ENCODE measurements around the gene IRF4. TPM values are rescaled to one million over a fixed set of nuclear protein-coding genes. Genes with fewer than 3 reads are reported as not detected.

IRF4 gene
- total RNA-seq: 100 to 1,000 TPM; 500 to 504 TPM

- peaks cover 4% of the 10 kb centered on the region for H3K27me3 Mint-ChIP-seq (ENCODE audit: low read depth)
- peak within 1 kb of the TSS; percentile 93 for H3K4me3 Mint-ChIP-seq
- peak; percentile 70 for DNase-seq
- peaks cover 45% of the 10 kb centered on the region for H3K36me3 Mint-ChIP-seq (ENCODE audit: low read depth)
- intact Hi-C loops (cut with micrococcal nuclease): loop anchor here (1.0 to 10.0 kb wide), 7 partner anchors 12 to 989 kb away; partner anchors contain the start of gene FOXQ1
- H3K9me3 Mint-ChIP-seq: no peaks in the 10 kb centered on the region
- peak within 1 kb of the TSS; percentile 95 for H3K27ac Mint-ChIP-seq
- CTCF ChIA-PET: interaction anchor here (0.8 to 4.5 kb wide), 12 partner anchors 11 to 203 kb away, joined by 3 to 20 read pairs (median 4); no protein-coding TSS in a partner anchor
- peaks cover 44% of the 10 kb centered on the region for H3K4me1 Mint-ChIP-seq (ENCODE audit: low read depth)
Measured at GRCh38 chr6:391559-392440, at the start of gene IRF4. IRF4 (plus strand) TSS chr6:391752; CDS start chr6:393153, 1,401 bp downstream.

DNA sequence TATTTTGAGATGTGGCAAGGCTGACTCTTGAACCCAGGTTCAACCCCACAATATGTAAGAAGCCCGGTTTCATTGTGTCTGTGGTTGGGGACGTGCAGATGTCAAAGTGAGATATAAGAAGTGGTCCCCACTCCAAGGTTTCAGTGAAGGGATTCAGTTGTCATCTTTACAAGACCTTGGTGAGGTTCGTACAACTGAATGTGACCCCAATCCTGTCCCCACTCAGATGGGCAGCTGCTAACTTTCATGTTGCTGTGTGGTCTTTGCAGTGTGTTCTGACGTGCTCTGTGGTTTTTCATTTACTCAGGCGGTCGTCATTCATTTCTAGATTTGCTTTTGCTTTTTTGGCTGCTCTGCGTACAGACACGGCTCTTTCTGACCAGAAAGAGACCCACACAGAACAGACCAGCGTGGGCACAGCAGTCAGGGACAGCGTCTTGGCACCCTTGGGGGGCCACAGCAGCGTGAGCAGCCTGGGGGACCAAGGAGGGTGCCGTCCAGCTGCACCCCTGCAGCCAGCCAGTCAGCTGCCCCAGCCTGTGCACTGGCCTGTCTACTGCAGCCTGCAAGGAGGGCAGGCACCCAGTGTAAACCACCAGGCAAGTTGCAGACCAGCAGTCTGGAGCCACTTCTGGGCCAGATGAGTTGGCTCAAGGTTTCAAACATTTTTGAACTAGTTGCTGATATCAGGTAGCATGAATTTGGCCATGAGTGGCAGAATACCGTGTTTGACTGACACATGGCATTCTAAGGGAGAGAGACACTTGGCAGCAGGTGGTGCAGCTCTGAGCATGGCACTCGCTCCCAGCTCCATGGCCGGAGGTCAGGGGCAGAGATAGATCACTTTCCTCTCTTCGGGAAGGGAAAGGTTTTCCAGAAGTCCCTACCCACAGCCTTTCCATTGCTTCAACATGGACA, 49.4 kb upstream of the IRF4 start:
- peaks cover 5% of the 10 kb centered on the region for H3K36me3 Mint-ChIP-seq (ENCODE audit: low read depth)
- intact Hi-C loops (cut with micrococcal nuclease): no loop called here
- peaks cover 30% of the 10 kb centered on the region for H3K4me1 Mint-ChIP-seq (ENCODE audit: low read depth)
- no peak overlapping the region for H3K4me3 Mint-ChIP-seq
- CTCF ChIA-PET: no interaction called here
- no peaks in the 10 kb centered on the region for H3K27me3 Mint-ChIP-seq (ENCODE audit: low read depth)
- H3K27ac Mint-ChIP-seq: no peak overlapping the region
- DNase-seq: no peak
- H3K9me3 Mint-ChIP-seq: no peaks in the 10 kb centered on the region

GRCh38 chr6:342832-343179, 48.7 kb upstream of the IRF4 start:
- DNase-seq: no peak
- H3K27ac Mint-ChIP-seq: no peak overlapping the region
- peaks cover 23% of the 10 kb centered on the region for H3K4me1 Mint-ChIP-seq (ENCODE audit: low read depth)
- H3K27me3 Mint-ChIP-seq (ENCODE audit: low read depth): no peaks in the 10 kb centered on the region
- peaks cover 5% of the 10 kb centered on the region for H3K36me3 Mint-ChIP-seq (ENCODE audit: low read depth)
- H3K4me3 Mint-ChIP-seq: no peak overlapping the region
- intact Hi-C loops (cut with micrococcal nuclease): no loop called here
- no peaks in the 10 kb centered on the region for H3K9me3 Mint-ChIP-seq
- CTCF ChIA-PET: no interaction called here

DNA sequence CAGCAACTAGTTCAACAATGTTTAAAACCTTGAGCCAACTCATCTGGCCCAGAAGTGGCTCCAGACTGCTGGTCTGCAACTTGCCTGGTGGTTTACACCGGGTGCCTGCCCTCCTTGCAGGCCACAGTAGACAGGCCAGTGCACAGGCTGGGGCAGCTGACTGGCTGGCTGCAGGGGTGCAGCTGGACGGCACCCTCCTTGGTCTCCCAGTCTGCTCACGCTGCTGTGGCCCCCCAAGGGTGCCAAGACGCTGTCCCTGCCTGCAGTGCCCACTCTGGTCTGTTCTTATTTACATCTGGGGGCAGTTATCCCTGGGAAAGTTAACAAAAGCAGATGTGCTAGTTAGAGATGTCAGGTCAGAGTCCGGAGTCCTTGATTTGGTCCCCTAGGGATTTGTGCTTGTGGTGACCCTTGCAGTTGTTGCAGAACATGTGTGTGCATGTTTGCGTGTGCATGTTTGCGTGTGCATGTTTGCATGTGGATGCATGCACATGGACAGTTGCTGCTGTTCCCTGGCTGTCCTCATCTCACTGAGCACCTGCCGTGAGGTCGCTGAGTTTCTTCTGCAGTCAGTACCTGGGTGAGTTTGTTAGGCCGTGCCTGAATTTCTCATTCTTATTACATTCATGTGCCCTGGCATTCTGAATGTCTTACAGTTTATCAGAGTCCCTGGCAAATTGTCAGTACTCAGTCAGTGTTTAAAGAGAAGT, 48.2 kb upstream of the IRF4 start:
- Mint-ChIP-seq H3K36me3 (ENCODE audit: low read depth) (peaks cover 6% of the 10 kb centered on the region), H3K9me3 (no peaks in the 10 kb centered on the region), H3K4me3 (no peak overlapping the region), H3K27me3 (ENCODE audit: low read depth) (no peaks in the 10 kb centered on the region), H3K4me1 (ENCODE audit: low read depth) (peaks cover 19% of the 10 kb centered on the region), H3K27ac (no peak overlapping the region)
- CTCF ChIA-PET: no interaction called here
- DNase-seq: no peak
- intact Hi-C loops (cut with micrococcal nuclease): no loop called here

GRCh38 chr6:343960-344815, 47.4 kb upstream of the IRF4 start:
- Mint-ChIP-seq H3K9me3 (no peaks in the 10 kb centered on the region), H3K4me1 (ENCODE audit: low read depth) (peaks cover 11% of the 10 kb centered on the region), H3K27ac (no peak overlapping the region), H3K36me3 (ENCODE audit: low read depth) (peaks cover 9% of the 10 kb centered on the region), H3K27me3 (ENCODE audit: low read depth) (no peaks in the 10 kb centered on the region), H3K4me3 (no peak overlapping the region)
- CTCF ChIA-PET: interaction anchor here (0.9 kb wide), 1 partner anchor 20 kb away, joined by 3 read pairs; no protein-coding TSS in a partner anchor
- no peak for DNase-seq
- intact Hi-C loops (cut with micrococcal nuclease): no loop called here

DNA sequence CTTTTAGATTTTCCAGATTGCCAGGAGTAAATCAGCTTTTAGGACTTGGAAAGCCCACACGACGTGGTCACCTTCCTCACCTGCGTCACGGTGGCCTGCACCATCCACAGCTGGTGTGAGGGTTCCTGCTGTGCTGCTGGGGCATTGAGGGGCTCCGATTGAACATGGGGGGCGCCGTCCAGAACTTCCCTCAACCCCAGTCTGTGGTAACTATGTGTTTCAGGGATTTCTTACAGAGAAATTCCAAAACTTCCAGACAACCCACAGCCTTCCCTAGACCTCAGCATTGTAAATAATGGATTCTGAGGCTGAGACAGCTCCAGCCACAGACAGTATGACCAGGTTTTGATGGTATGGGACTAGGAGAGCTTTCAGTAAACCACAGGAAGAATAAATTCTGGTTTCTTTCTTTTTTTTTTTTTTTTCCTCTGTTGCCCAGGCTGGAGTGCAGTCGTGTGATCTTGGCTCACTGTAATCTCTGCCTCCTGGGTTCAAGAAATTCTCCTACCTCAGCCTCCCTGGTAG, 46.7 kb upstream of the IRF4 start:
- CTCF ChIA-PET: interaction anchor here (0.6 to 0.9 kb wide), 2 partner anchors 21 to 168 kb away, joined by 3 read pairs; no protein-coding TSS in a partner anchor
- intact Hi-C loops (cut with micrococcal nuclease): no loop called here
- Mint-ChIP-seq H3K4me3 (no peak overlapping the region), H3K27ac (no peak overlapping the region), H3K36me3 (ENCODE audit: low read depth) (peaks cover 9% of the 10 kb centered on the region), H3K27me3 (ENCODE audit: low read depth) (no peaks in the 10 kb centered on the region), H3K9me3 (no peaks in the 10 kb centered on the region), H3K4me1 (ENCODE audit: low read depth) (peaks cover 4% of the 10 kb centered on the region)
- DNase-seq: no peak

GRCh38 chr6:345747-346385, 45.7 kb upstream of the IRF4 start:
- Mint-ChIP-seq H3K36me3 (ENCODE audit: low read depth) (peaks cover 5% of the 10 kb centered on the region), H3K4me1 (ENCODE audit: low read depth) (no peaks in the 10 kb centered on the region), H3K27me3 (ENCODE audit: low read depth) (no peaks in the 10 kb centered on the region), H3K9me3 (no peaks in the 10 kb centered on the region), H3K4me3 (no peak overlapping the region), H3K27ac (no peak overlapping the region)
- DNase-seq: no peak
- CTCF ChIA-PET: no interaction called here
- intact Hi-C loops (cut with micrococcal nuclease): no loop called here

GRCh38 chr6:346386-347030, 45.0 kb upstream of the IRF4 start:
- H3K27me3 Mint-ChIP-seq (ENCODE audit: low read depth): no peaks in the 10 kb centered on the region
- H3K4me3 Mint-ChIP-seq: no peak overlapping the region
- H3K27ac Mint-ChIP-seq: no peak overlapping the region
- no peaks in the 10 kb centered on the region for H3K9me3 Mint-ChIP-seq
- peaks cover 5% of the 10 kb centered on the region for H3K36me3 Mint-ChIP-seq (ENCODE audit: low read depth)
- intact Hi-C loops (cut with micrococcal nuclease): no loop called here
- DNase-seq: no peak
- H3K4me1 Mint-ChIP-seq (ENCODE audit: low read depth): no peaks in the 10 kb centered on the region
- CTCF ChIA-PET: no interaction called here

- Mint-ChIP-seq H3K4me1 (ENCODE audit: low read depth) (no peaks in the 10 kb centered on the region), H3K9me3 (no peaks in the 10 kb centered on the region), H3K36me3 (ENCODE audit: low read depth) (peaks cover 5% of the 10 kb centered on the region), H3K4me3 (no peak overlapping the region), H3K27ac (no peak overlapping the region), H3K27me3 (ENCODE audit: low read depth) (no peaks in the 10 kb centered on the region)
- no peak for DNase-seq
- CTCF ChIA-PET: no interaction called here
- intact Hi-C loops (cut with micrococcal nuclease): no loop called here
Measured at GRCh38 chr6:347232-347631, 44.3 kb upstream of the IRF4 start.

DNA sequence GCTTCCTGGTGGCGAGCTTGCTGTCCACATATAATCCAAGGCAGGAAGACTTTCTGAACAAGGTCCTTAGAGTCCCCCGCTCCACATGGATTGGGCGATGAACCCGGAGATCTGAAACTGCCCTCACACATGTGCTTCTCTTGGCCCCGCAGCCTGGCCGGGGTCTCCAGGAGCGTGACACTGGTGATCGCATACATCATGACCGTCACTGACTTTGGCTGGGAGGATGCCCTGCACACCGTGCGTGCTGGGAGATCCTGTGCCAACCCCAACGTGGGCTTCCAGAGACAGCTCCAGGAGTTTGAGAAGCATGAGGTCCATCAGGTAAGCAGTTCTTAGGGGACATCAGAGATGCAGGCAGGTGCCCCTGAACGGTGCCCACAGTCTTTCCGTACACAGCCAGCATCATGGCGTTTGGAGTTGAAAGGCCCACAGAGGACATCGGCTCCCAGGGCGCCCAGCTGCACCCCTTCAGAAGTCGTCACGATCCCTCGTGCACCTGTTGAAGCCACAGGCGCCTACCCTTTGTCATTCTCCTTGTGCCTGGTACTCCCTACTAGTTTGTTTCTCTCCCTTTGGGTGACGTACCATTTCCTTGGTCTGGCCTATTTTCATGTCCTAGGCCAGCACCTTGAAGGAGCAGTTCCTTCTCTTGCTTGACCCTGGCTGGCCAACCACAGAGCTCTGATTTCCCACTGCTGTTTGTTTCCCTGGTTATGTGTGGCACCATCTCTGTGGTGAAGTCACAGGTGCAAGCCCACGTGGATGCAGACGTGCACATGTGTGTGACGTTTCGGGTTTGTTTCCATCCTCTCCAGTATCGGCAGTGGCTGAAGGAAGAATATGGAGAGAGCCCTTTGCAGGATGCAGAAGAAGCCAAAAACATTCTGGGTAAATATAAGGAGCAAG, 43.3 kb upstream of the IRF4 start:
- H3K27me3 Mint-ChIP-seq (ENCODE audit: low read depth): no peaks in the 10 kb centered on the region

More for the DNA sequence above, 43.3 kb upstream of the IRF4 start:
- Mint-ChIP-seq H3K4me1 (ENCODE audit: low read depth) (no peaks in the 10 kb centered on the region), H3K36me3 (ENCODE audit: low read depth) (peaks cover 5% of the 10 kb centered on the region), H3K9me3 (no peaks in the 10 kb centered on the region), H3K27ac (no peak overlapping the region), H3K4me3 (no peak overlapping the region)
- no peak for DNase-seq
- intact Hi-C loops (cut with micrococcal nuclease): no loop called here
- CTCF ChIA-PET: no interaction called here

All from activated naive CD4-positive, alpha-beta T cell treated with anti-CD3 and anti-CD28 coated beads for 36 hours (primary cell).